ENCODE results near the gene VPS41.

GRCh38 chr7:38907766-38908165 is 1.2 kb downstream of the VPS41 start:
- no peak for TF ChIP-seq CTCF (IDR thresholded peaks at IDR 0.05)
- TF ChIP-seq POLR2A (IDR thresholded peaks at IDR 0.05) = no peak
